ENCODE measurements around the gene PARVB.

DNA sequence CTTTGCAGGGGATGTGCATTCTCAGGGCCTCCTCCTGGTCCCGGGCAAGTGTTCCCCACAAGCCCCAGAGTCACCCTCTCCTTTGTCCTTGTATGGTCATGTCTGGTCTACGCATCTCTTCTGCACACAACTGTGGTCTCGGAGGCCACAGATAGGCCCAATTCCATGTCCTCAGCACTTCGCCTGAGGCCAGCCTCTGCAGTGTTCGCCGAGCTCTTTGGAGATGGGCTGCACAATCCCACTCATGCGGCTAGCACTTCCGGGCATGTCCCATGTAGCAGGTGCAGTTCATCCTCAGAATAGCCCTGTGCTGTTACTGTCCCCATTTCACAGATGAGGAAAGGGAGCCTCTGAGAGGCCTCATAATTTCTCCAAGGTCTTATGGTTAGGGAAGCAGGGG, 164.2 kb downstream of the PARVB start:
- TF ChIP-seq POLR2A (IDR thresholded peaks at IDR 0.05; ENCODE audit: low read length): no peak
- no peak for TF ChIP-seq GATA1 (IDR thresholded peaks at IDR 0.05; ENCODE audit: low read depth, low read length)

Data from erythroblast (primary cell).